ENCODE data around the gene ZNF827.

ZNF827 gene

DNA sequence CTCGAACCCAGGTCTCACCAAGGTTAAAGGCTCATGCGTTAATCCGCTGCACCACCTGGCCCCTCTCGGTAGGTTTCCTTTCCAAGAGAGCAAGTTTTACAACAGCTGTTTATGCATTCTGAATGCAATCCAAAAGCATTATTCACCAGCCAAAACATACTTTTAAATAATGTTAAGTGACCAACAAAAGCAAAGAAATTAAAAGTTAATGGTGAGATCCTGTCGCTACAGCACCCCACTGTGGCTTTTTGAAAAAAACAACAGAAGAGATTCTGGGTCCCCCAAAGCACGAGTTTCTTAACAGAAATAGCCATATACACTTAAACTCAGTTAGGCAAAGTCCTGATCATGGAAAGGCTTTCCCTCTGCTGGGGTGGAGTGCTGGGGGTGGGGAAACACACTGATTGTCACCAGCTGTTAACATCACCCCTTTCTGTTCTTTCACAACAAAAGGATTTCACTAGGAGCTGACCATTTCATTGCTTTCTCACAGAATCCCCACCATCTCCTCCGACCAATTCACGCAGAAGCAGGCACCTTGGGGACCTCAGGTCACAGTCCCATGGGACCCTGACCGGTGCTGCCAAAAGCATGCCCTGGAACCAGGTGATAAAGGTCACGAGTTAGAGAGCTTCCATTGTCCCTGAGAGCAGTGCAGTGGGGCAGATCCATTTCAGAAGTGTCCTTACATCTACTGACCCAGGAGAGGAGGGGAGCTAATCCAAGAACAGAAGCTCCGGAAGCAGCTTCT is 51.2 kb downstream of the ZNF827 start:
- no peak for DNase-seq

- no peak for DNase-seq
Observed at GRCh38 chr4:145886871-145887240, 51.8 kb downstream of the ZNF827 start.

DNA sequence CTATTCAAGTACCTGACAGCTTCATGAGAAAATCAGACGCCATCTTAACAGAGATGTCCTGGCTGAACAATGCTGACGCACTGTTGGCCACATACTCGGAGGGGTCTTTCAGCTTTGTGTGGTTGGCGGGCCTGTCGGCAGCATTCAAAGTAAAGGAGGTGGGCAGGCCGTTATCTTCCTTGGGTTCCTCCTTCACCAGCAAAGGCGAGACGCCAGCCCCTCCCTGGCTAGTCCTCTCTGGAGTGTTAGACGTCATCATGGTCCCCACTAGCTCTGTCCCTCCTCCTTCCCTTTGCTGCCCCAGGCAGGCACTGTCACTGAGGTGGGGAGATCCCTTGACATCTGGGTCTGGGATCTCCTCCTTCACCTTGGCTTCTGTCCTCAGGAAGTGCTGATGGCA is 53.0 kb downstream of the ZNF827 start:
- no peak for DNase-seq

DNA sequence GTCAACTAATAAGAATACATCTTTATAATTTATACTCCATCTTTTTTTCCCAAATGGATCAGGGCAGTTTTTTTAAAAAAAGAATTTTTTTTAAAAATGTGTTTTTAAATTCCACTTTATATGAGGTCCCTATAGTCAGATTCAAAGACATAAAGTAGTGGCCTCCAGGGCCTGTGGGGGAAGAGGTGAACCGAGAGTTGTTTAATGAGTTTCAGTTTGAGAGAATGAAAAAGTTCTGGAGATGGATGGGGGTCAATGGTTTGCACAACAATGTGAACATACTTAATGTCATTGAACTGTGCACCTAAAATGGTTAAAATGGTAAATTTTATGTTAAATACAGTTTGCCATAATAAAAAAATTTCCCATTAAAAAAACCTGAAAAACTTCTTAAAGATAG is 53.8 kb downstream of the ZNF827 start:
- no peak for DNase-seq

GRCh38 chr4:145883101-145883694 is 55.4 kb downstream of the ZNF827 start:
- no peak for DNase-seq

DNA sequence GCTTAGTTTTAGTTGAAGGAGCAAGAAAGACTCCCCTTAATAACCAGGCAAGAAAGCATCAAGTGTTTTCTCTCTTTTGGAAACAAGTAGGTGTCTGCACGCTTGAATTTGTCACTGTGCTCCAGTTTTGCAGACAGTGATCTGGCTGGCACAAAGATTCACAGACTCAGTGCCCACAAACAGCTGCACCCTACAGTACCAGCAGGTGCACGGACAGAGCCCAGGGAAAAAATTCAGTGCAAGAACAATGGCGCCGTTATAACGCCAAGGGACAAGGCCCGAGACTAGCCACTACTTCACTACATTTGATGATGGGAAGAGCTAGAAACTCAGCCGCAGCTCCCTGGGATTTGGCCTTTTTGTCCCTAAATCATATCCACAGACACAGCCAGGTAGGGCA is 56.0 kb downstream of the ZNF827 start:
- no peak for DNase-seq

DNA sequence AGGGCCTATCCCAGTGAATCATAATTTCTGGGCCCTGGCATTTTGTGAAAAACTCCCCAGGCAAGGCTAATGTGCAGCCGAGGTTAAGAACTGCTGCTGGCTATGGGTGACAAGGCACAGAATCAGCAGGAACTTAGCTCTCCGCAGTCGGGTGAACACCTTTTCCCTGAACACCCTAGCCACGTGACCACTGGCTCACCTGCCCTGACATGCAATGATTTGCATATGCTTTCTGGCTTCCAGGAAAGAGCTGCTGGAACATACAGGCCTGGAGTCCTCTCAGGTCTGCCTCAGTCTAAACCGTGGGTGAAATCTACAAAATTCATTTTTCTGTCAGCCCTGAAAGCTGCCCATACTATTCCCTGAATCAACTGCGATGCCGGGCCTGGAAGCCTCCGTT is 56.6 kb downstream of the ZNF827 start:
- DNase-seq, result no peak

DNA sequence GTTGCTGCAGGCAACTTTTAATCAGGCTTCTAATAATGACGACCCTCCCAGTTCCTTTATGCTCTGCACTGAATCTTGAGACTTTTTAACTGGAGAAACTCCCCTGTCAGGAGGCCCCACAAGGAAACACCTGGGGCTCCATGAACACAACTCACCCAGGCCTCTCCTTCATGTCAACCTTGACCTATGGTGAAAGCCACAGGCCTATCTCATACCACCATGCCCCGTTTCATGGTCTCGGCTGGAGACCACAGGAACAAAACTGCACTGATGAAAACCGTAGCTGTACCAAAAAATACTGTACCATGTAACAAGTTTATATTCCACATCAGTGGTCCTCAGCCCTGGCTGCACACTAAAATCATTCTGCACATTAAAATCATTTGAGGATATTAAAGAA is 57.0 kb downstream of the ZNF827 start:
- no peak for DNase-seq

GRCh38 chr4:145880355-145880960 is 58.2 kb downstream of the ZNF827 start:
- DNase-seq, result no peak

DNA sequence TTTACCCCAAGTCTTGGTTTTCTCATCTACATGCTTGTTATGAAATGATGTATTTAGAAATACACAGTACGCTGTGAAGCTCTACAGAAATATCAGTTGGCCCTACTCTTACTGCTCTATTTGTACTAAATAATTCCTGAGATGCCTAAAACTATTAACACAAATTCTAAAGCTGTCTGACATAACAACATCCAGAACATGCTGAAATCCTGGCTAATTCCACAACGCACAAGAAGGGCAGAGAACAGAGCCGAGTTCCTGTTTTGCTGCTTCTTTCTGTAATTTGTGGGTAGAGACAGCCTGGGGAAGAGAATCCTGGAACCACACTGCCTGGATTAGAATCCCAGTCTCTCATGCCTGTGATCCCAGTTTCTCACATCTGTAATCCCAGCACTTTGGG is 59.0 kb downstream of the ZNF827 start:
- DNase-seq, result no peak

DNA sequence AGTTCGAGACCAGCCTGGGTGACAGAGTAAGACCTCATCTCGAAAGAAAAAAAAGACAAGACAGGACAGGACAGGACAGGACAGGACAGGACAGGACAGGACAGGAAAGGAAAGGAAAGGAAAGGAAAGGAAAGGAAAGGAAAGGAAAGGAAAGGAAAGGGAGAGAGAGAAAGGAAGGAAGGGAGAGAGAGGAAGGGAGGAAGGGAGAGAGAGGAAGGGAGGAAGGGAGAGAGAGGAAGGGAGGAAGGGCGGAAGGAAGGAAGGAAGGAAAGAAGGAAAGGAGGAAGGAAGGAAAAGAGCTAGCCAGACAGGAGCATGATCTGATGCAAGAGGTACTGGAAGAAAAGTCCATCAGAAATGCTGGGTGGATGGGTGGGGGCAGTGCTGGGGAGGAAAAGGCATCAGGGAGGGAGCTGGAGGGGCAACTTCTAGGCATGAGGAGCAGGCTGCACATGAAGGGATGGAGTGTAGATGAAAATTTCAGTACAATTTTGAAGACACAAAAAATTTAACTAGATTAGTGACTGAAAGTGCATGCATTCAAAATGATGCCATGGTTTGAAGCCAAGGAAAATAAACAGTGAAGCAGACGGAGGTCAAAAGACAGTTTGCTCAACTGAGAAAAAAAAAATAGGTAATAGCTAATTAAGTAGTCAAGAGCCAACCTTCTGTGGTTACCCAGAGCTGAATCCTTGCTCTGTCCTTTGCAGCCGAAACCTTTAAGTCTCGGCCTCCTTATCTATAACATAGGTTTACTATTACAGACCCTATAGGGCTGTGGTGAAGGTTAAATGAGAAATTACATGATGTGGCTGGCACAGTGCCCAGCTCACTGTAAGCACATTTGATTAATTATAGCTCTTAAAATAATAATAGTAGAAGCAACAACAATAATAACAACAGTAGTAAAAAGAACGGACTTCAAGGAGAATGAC is 59.9 kb downstream of the ZNF827 start:
- DNase-seq, result no peak

DNA sequence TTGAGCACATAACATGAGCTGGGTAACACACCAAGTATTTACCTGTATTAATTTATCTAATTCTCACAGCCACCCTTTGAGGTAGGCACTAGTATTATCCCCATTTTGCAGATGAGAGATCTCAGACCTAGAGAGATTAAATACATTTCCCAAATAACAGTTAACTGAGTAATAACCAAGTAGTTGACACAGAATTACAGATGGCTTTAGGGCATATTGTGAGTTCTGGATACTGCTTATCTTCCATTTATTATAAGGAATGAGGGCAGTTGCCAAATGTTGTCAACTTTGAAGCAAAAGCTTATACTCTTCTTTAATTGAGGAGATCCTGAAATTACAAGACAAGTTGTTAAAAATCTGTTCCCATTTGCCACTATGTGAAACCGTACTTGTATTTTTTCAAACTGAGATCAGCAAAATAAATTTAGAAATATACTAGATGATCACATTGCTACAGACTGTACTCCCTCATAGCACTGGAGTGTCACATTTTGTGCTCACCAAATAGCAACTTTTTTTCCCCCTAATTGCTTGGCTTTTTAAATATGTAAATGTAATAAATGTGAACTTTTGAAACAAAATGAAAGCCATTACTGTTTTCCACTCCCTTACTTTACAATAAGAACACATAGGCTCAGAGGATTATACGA is 62.0 kb downstream of the ZNF827 start:
- DNase-seq, result no peak

- no peak for DNase-seq
Observed at GRCh38 chr4:145873901-145874300, 64.7 kb downstream of the ZNF827 start.

DNA sequence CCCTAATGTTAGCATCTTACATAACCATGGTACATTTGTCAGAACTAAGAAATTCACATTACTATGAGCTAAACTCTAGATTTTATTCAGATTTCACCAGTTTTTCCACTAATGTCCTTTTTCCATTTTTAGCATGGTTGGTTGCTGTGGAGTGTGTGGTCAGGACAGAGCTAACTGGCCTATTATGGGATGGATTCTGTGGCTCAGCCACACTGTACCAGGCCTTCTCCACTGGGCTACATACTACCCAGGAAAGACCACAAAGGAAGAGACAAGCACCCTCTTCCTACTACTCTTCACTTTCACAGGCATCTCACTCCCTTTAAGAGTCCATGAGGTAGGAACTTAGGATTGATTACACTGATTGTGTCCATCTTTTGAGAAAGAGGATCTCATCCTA is 67.4 kb downstream of the ZNF827 start:
- DNase-seq, result no peak

- no peak for DNase-seq
Observed at GRCh38 chr4:145870155-145871020, 68.2 kb downstream of the ZNF827 start.

- DNase-seq, result no peak
Observed at GRCh38 chr4:145868637-145869409, 69.8 kb downstream of the ZNF827 start.

DNA sequence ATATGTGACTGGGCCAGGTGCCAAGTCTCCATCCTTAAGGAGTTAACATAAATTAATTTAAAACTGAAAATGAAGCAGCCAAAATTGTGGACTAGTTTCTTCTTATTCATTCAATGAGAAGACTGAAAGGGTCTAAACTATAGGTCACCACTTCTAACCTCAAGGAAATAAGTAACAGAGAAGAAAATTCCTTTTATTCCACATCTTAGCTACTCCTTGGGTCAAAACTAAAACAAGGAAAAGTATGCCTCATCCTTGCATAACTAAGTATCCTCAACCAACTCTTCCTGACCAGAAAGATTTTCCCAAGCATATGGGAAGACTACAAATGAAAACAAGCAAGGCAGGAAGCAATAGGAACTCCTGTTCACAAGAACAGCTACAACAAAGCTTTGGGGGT is 71.2 kb downstream of the ZNF827 start:
- no peak for DNase-seq

GRCh38 chr4:145866991-145867390 is 71.6 kb downstream of the ZNF827 start:
- no peak for DNase-seq

DNA sequence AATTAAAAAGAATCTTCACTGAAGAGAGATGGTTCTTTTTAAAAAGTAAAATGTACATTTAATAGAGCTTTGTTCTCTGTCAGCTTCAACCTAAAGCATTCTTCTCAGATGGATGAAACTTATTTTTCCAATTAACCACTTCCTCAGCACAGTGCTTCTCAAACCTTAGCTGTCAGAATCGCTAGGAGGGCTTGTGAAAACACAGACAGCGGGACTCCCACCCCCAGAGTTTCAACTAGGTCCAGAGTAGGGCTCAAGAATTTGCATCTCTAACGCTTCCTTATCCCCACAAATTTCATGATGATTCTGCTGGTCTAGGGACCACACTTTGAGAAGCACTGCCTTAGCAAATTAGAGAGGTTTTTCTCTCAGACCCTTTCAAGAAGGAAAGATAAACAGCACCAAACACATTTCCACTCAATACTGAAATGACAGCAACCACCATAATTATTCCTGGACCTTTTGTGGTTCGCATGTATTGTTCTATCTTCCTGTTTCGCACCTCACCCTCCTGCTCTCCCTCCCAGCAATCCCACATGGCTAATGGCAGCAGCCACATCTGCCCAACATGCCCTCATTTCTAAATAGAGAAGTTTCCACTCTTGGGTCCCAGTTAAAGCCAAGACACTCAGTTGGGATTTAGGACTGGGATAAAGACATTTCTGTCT is 73.2 kb downstream of the ZNF827 start:
- DNase-seq, result no peak

GRCh38 chr4:145863191-145863590 is 75.4 kb downstream of the ZNF827 start:
- no peak for DNase-seq
